ENCODE results near the gene EEF1AKMT3. TPM values are rescaled to one million over a fixed set of nuclear protein-coding genes. Genes with fewer than 3 reads are reported as not detected.

Gene EEF1AKMT3
- total RNA-seq, 2 donors from 2014 or later: 3.4 to 4.8 TPM

- H3K27me3 ChIP-seq: no peaks in the 10 kb centered on the region
- H3K27ac ChIP-seq: no peak overlapping the region
- H3K9me3 ChIP-seq: no peaks in the 10 kb centered on the region
- H3K9ac ChIP-seq (ENCODE audit: low read depth in 2 of 2, low read length in 2 of 2): no peak overlapping the region
- H3K4me1 ChIP-seq: peaks cover 4% of the 10 kb centered on the region
- no peak overlapping the region for H3K4me3 ChIP-seq
- no peak for DNase-seq
- H3K36me3 ChIP-seq: no peaks in the 10 kb centered on the region
- TF ChIP-seq CTCF (IDR thresholded peaks at IDR 0.05): no peak
- intact Hi-C loops (cut with DNase I): no loop called here
These were observed 2.6 kb downstream of the EEF1AKMT3 start for GRCh38 chr12:57775044-57775443.

- Histone ChIP-seq H3K4me3 (no peak overlapping the region), H3K9ac (ENCODE audit: low read depth in 2 of 2, low read length in 2 of 2) (no peak overlapping the region), H3K4me1 (peaks cover 4% of the 10 kb centered on the region), H3K36me3 (no peaks in the 10 kb centered on the region), H3K9me3 (no peaks in the 10 kb centered on the region), H3K27me3 (no peaks in the 10 kb centered on the region), H3K27ac (no peak overlapping the region)
- TF ChIP-seq CTCF (IDR thresholded peaks at IDR 0.05): no peak
- intact Hi-C loops (cut with DNase I): no loop called here
- DNase-seq: no peak
These were observed 3.3 kb downstream of the EEF1AKMT3 start for GRCh38 chr12:57775563-57776246.

GRCh38 chr12:57776247-57776587 lies 3.8 kb downstream of the EEF1AKMT3 start:
- H3K4me1 ChIP-seq: peaks cover 3% of the 10 kb centered on the region
- H3K36me3 ChIP-seq: no peaks in the 10 kb centered on the region
- no peaks in the 10 kb centered on the region for H3K9me3 ChIP-seq
- no peaks in the 10 kb centered on the region for H3K27me3 ChIP-seq
- no peak for DNase-seq
- no peak for TF ChIP-seq CTCF (IDR thresholded peaks at IDR 0.05)
- no peak overlapping the region for H3K4me3 ChIP-seq
- H3K27ac ChIP-seq: no peak overlapping the region
- intact Hi-C loops (cut with DNase I): no loop called here
- H3K9ac ChIP-seq (ENCODE audit: low read depth in 2 of 2, low read length in 2 of 2): no peak overlapping the region

GRCh38 chr12:57777367-57777766 lies 5.0 kb downstream of the EEF1AKMT3 start:
- H3K36me3 ChIP-seq: no peaks in the 10 kb centered on the region
- DNase-seq: no peak
- no peak overlapping the region for H3K9ac ChIP-seq (ENCODE audit: low read depth in 2 of 2, low read length in 2 of 2)
- no peak overlapping the region for H3K27ac ChIP-seq
- no peaks in the 10 kb centered on the region for H3K27me3 ChIP-seq
- intact Hi-C loops (cut with DNase I): no loop called here
- TF ChIP-seq CTCF (IDR thresholded peaks at IDR 0.05): no peak
- H3K4me1 ChIP-seq: no peaks in the 10 kb centered on the region
- no peaks in the 10 kb centered on the region for H3K9me3 ChIP-seq
- H3K4me3 ChIP-seq: no peak overlapping the region

GRCh38 chr12:57777911-57778310 lies 5.5 kb downstream of the EEF1AKMT3 start:
- intact Hi-C loops (cut with DNase I): no loop called here

More at GRCh38 chr12:57777911-57778310, 5.5 kb downstream of the EEF1AKMT3 start:
- no peak overlapping the region for H3K9ac ChIP-seq (ENCODE audit: low read depth in 2 of 2, low read length in 2 of 2)
- no peaks in the 10 kb centered on the region for H3K27me3 ChIP-seq
- no peak for TF ChIP-seq CTCF (IDR thresholded peaks at IDR 0.05)
- no peak for DNase-seq
- no peaks in the 10 kb centered on the region for H3K4me1 ChIP-seq
- H3K4me3 ChIP-seq: no peak overlapping the region
- H3K36me3 ChIP-seq: no peaks in the 10 kb centered on the region
- H3K27ac ChIP-seq: no peak overlapping the region
- no peaks in the 10 kb centered on the region for H3K9me3 ChIP-seq

Measured in colonic mucosa (tissue), 4 donors.